ENCODE data around the gene C11orf52. TPM values are rescaled to one million over a fixed set of nuclear protein-coding genes. Genes with fewer than 3 reads are reported as not detected.

C11orf52 gene
- total and polyA plus RNA-seq, 2 of the 13 experiments (the other 11 are each of a cell fraction or from before 2014, with no cell fraction given) = 7.4 to 11.0 TPM

GRCh38 chr11:111878849-111879636 lies 39.7 kb upstream of the C11orf52 start, which contains the start of the genes CFAP68 and FDXACB1 (continued):
- TF ChIP-seq MATR3 (CRISPR knock-in tag; IDR thresholded peaks at IDR 0.05) (no peak), GLMP (CRISPR knock-in tag; IDR thresholded peaks at IDR 0.05; ENCODE audit: borderline replicate concordance) (no peak), RBM39 (IDR thresholded peaks at IDR 0.05; ENCODE audit: low read depth, low read length, poor library complexity, severe bottlenecking) (peak; percentile 69), DR1 (CRISPR knock-in tag; IDR thresholded peaks at IDR 0.05) (peak; percentile 70), ZNF20 (CRISPR knock-in tag; IDR thresholded peaks at IDR 0.05) (no peak), RBM22 (optimal IDR thresholded peaks at IDR 0.05; ENCODE audit: low read length) (peak; percentile 48), ZNF549 (CRISPR knock-in tag; IDR thresholded peaks at IDR 0.05) (no peak), KDM6A (CRISPR knock-in tag; IDR thresholded peaks at IDR 0.05; ENCODE audit: low read depth) (no peak), SMAD9 (CRISPR knock-in tag; IDR thresholded peaks at IDR 0.05) (no peak), HINFP (CRISPR knock-in tag; IDR thresholded peaks at IDR 0.05; ENCODE audit: low read depth) (peak; percentile 58; the same call in 1 of the 2 replicates), STAG1 (CRISPR knock-in tag; IDR thresholded peaks at IDR 0.05) (peak; percentile 89), MXD4 (CRISPR knock-in tag; IDR thresholded peaks at IDR 0.05) (peak; percentile 55), ZBTB3 (CRISPR knock-in tag; IDR thresholded peaks at IDR 0.05; ENCODE audit: borderline replicate concordance, low read depth) (no peak; the same call in 1 of the 2 replicates), ZNF558 (CRISPR knock-in tag; IDR thresholded peaks at IDR 0.05; ENCODE audit: borderline replicate concordance) (no peak), POGZ (CRISPR knock-in tag; IDR thresholded peaks at IDR 0.05) (peak; percentile 100), ZNF614 (CRISPR knock-in tag; IDR thresholded peaks at IDR 0.05; ENCODE audit: borderline replicate concordance) (no peak; the same call in 1 of the 2 replicates), ATF6 (CRISPR knock-in tag; conservative IDR thresholded peaks at IDR 0.05) (no peak), ZNF670 (CRISPR knock-in tag; IDR thresholded peaks at IDR 0.05; ENCODE audit: borderline replicate concordance) (no peak), ZNF629 (CRISPR knock-in tag; conservative IDR thresholded peaks at IDR 0.05) (no peak), SYNCRIP (IDR thresholded peaks at IDR 0.05; ENCODE audit: insufficient read depth, low read depth, low read length) (no peak), HDAC6 (IDR thresholded peaks at IDR 0.05; ENCODE audit: low read depth, low read length) (no peak), SIX1 (CRISPR knock-in tag; IDR thresholded peaks at IDR 0.05; ENCODE audit: borderline replicate concordance) (peak; percentile 44; the same call in 1 of the 2 replicates), MBNL3 (CRISPR knock-in tag; conservative IDR thresholded peaks at IDR 0.05) (no peak), MIER3 (CRISPR knock-in tag; IDR thresholded peaks at IDR 0.05; ENCODE audit: borderline replicate concordance) (peak; percentile 76; the same call in 1 of the 2 replicates), ZNF790 (CRISPR knock-in tag; IDR thresholded peaks at IDR 0.05; ENCODE audit: borderline replicate concordance) (no peak), ZNF292 (CRISPR knock-in tag; IDR thresholded peaks at IDR 0.05; ENCODE audit: borderline replicate concordance, low read depth) (peak; percentile 58; the same call in 1 of the 2 replicates), ZSCAN9 (CRISPR knock-in tag; IDR thresholded peaks at IDR 0.05; ENCODE audit: borderline replicate concordance) (peak; percentile 68; the same call in 1 of the 2 replicates)
